Measurements from ENCODE around the gene HTT. TPM values are rescaled to one million over a fixed set of nuclear protein-coding genes. Genes with fewer than 3 reads are reported as not detected.

The HTT gene
- total and polyA plus RNA-seq, 2 of the 8 experiments (the other 6 are each of a cell fraction or from before 2014, with no cell fraction given): 24.0 to 71.0 TPM

GRCh38 chr4:3122081-3122563 lies 47.6 kb downstream of the HTT start:
- no peaks in the 10 kb centered on the region for H3K23me2 ChIP-seq (ENCODE audit: low read depth, low read length)
- WGBS, 2 experiments (ENCODE audit: extremely low coverage in 1 of 2, insufficient coverage in 1 of 2, insufficient read length in 1 of 2, insufficient replicate concordance in 2 of 2, low coverage in 1 of 2, low lambda C conversion rate in 2 of 2, missing lambda C conversion rate in 1 of 2): 84% methylated on average over 9 of the region's 9 CpGs; no CpG with 5 or more reads in 1 of the 2 experiments
- no peak overlapping the region for H3K27ac ChIP-seq (ENCODE audit: low read depth, low read length)
- H2BK120ac ChIP-seq (replicated peaks; ENCODE audit: low read depth, low read length): no peak overlapping the region
- no peaks in the 10 kb centered on the region for H3K27me3 ChIP-seq (replicated peaks in 1 of 4; ENCODE audit: control insufficient read depth in 3 of 4, extremely low read depth in 1 of 4, insufficient read depth in 3 of 4, low read length in 3 of 4)
- H4K20me1 ChIP-seq (replicated peaks in 1 of 2; ENCODE audit: control insufficient read depth in 1 of 2, insufficient read depth in 2 of 2, low read length in 2 of 2): peaks cover 1 to 7% of the 10 kb centered on the region in 2 experiments
- TF ChIP-seq FOSL1 (IDR thresholded peaks at IDR 0.05; ENCODE audit: insufficient read depth, low read depth, low read length): no peak
- TF ChIP-seq SIN3A (conservative IDR thresholded peaks at IDR 0.05 in 1 of 2, IDR thresholded peaks at IDR 0.05 in 1 of 2; ENCODE audit: low read depth in 1 of 2, low read length in 2 of 2): no peak
- TF ChIP-seq RAD21 (IDR thresholded peaks at IDR 0.05 in 1 of 2, conservative IDR thresholded peaks at IDR 0.05 in 1 of 2; ENCODE audit: low read depth in 2 of 2, low read length in 2 of 2): no peak
- TF ChIP-seq BRCA1 (IDR thresholded peaks at IDR 0.05; ENCODE audit: low read depth, low read length): no peak
- no peak for TF ChIP-seq KDM1A (IDR thresholded peaks at IDR 0.05; ENCODE audit: borderline replicate concordance, low read length)
- TF ChIP-seq JUND (IDR thresholded peaks at IDR 0.05; ENCODE audit: low read length): no peak
- TF ChIP-seq ATF3 (IDR thresholded peaks at IDR 0.05; ENCODE audit: insufficient read depth, low read depth, low read length): no peak
- TF ChIP-seq TCF12 (IDR thresholded peaks at IDR 0.05; ENCODE audit: low read depth, low read length): no peak
- no peak for TF ChIP-seq SIX5 (IDR thresholded peaks at IDR 0.05; ENCODE audit: low read depth, low read length)
- no peaks in the 10 kb centered on the region for H3K9me3 ChIP-seq (ENCODE audit: insufficient read depth in 2 of 2, low read depth in 1 of 2, low read length in 1 of 2)
- H3K36me3 ChIP-seq (ENCODE audit: control insufficient read depth in 2 of 4, insufficient read depth in 4 of 4, low read length in 3 of 4): peaks cover 5 to 52% (median 23%) of the 10 kb centered on the region in 4 experiments; a peak in 7 of 8 replicates
- no peak overlapping the region for H3K23ac ChIP-seq (ENCODE audit: insufficient read length)
- H2BK20ac ChIP-seq (ENCODE audit: low read length): no peak overlapping the region
- H3K4me1 ChIP-seq (replicated peaks in 1 of 4; ENCODE audit: control insufficient read depth in 3 of 4, insufficient read depth in 4 of 4, low read length in 3 of 4): no peaks in the 10 kb centered on the region
- DNase-seq (ENCODE audit: low read depth in 1 of 2, low spot score in 2 of 2): no peak
- H4K91ac ChIP-seq (replicated peaks; ENCODE audit: insufficient read length, low read length): no peak overlapping the region
- no peaks in the 10 kb centered on the region for H3K79me1 ChIP-seq (ENCODE audit: low read depth, low read length)
- no peak overlapping the region for H3K4ac ChIP-seq (replicated peaks; ENCODE audit: insufficient read length, low read depth, low read length)
- H2BK15ac ChIP-seq (ENCODE audit: low read length): no peak overlapping the region
- H3K79me2 ChIP-seq (ENCODE audit: control insufficient read depth in 1 of 2, insufficient read depth in 2 of 2, low read length in 2 of 2): no peaks in the 10 kb centered on the region
- no peak overlapping the region for H3K4me3 ChIP-seq (ENCODE audit: extremely low read depth in 1 of 4, insufficient read depth in 2 of 4, low read depth in 3 of 4, low read length in 4 of 4)
- no peak overlapping the region for H2BK5ac ChIP-seq (ENCODE audit: low read depth, low read length)
- H3K14ac ChIP-seq (ENCODE audit: insufficient read length): no peak overlapping the region
- no peak for FAIRE-seq
- no peak overlapping the region for H4K8ac ChIP-seq (ENCODE audit: extremely low read depth, insufficient read depth, low read length)
- H4K5ac ChIP-seq (ENCODE audit: insufficient read length, low read depth, low read length): no peak overlapping the region
- H3K9ac ChIP-seq (replicated peaks in 1 of 4; ENCODE audit: extremely low read depth in 1 of 4, low read depth in 3 of 4, low read length in 3 of 4): no peak overlapping the region
- H2AFZ ChIP-seq (ENCODE audit: low read length): no peak overlapping the region
- no peak overlapping the region for H3K56ac ChIP-seq (replicated peaks; ENCODE audit: insufficient read length, low read depth, low read length)
- no peak overlapping the region for H2AK5ac ChIP-seq (ENCODE audit: low read depth, low read length)
- no peak overlapping the region for H3K18ac ChIP-seq (ENCODE audit: extremely low read depth, low read length)
- ChIA-PET CTCF (ENCODE audit: partially characterized antibody) (interaction anchor here (1.8 to 1.9 kb wide), 2 partner anchors 12 to 15 kb away, joined by 4 to 10 read pairs; no protein-coding TSS in a partner anchor), POLR2A (ENCODE audit: partially characterized antibody) (interaction anchor here (1.1 kb wide), 1 partner anchor 32 kb away, joined by 3 read pairs; no protein-coding TSS in a partner anchor)
- no peak overlapping the region for H3K4me2 ChIP-seq (ENCODE audit: insufficient read depth in 1 of 2, low read depth in 2 of 2, low read length in 2 of 2)
- H2BK12ac ChIP-seq (ENCODE audit: low read depth, low read length): no peak overlapping the region
